H1 (cell line): ENCODE results near the gene ADRA2B. TPM values are rescaled to one million over a fixed set of nuclear protein-coding genes. Genes with fewer than 3 reads are reported as not detected.

ENCODE experiments used
- CTCF ChIA-PET: fragments of 300-600 bp; sonication (Branson Sonifier 250); formaldehyde crosslinking; loops from one replicate; lab custom pipeline; 2021; ENCODE audit not compliant: partially characterized antibody; lab: Charles Lee
- POLR2A ChIA-PET: fragments of 300-600 bp; sonication (Branson Sonifier 250); formaldehyde crosslinking; loops from one replicate; lab custom pipeline; 2021; ENCODE audit warnings: inconsistent platforms; ENCODE audit not compliant: partially characterized antibody; lab: Charles Lee
- DNase-seq, 2 experiments: peaks; one replicate each; pipeline versions ENCODE4 v3.0.0 to v3.0.0-alpha.2; 2010 to 2022; ENCODE audit warnings: low spot score in 2 of 2, low read depth in 1 of 2, mixed read lengths in 1 of 2
- FAIRE-seq: peaks from 2 replicates; lab custom pipeline; 2011; peaks lifted over from hg19 to GRCh38; lab: Jason Lieb, UNC
- H2AFZ ChIP-seq: 2 replicates; pipeline ENCODE4 v1.8.1; 2012; ENCODE audit warnings: low read length, inconsistent platforms
- H2AK5ac ChIP-seq: 2 replicates; pipeline ENCODE4 v1.6.1; 2013; ENCODE audit warnings: low read depth, low read length
- H2BK120ac ChIP-seq: replicated peaks from 2 replicates; pipeline ENCODE3; 2013; ENCODE audit warnings: low read depth, low read length, inconsistent platforms
- H2BK12ac ChIP-seq: 2 replicates; pipeline ENCODE4 v1.6.1; 2013; ENCODE audit warnings: low read depth, low read length
- H2BK15ac ChIP-seq: 2 replicates; pipeline ENCODE4 v1.6.1; 2013; ENCODE audit warnings: low read length
- H2BK20ac ChIP-seq: 2 replicates; pipeline ENCODE4 v1.6.1; 2013; ENCODE audit warnings: low read length
- H2BK5ac ChIP-seq: 2 replicates; pipeline ENCODE4 v1.6.1; 2013; ENCODE audit warnings: low read depth, low read length
- H3K14ac ChIP-seq: 2 replicates; pipeline ENCODE4 v1.6.1; 2013; ENCODE audit warnings: inconsistent platforms; ENCODE audit not compliant: insufficient read length
- H3K18ac ChIP-seq: 2 replicates; pipeline ENCODE4 v1.6.1; 2013; ENCODE audit warnings: low read length; ENCODE audit errors: extremely low read depth
- H3K23ac ChIP-seq: 2 replicates; pipeline ENCODE4 v1.6.1; 2013; ENCODE audit warnings: inconsistent platforms; ENCODE audit not compliant: insufficient read length
- H3K23me2 ChIP-seq: 2 replicates; pipeline ENCODE4 v1.6.1; 2013; ENCODE audit warnings: low read depth, low read length
- H3K27ac ChIP-seq: 2 replicates; pipeline ENCODE4 v1.6.1; 2011; ENCODE audit warnings: low read depth, low read length, inconsistent platforms
- H3K27me3 ChIP-seq, 4 experiments: replicated peaks in 1 of 4; 1 replicate in 1 of 4; 2 replicates in 3 of 4; pipeline versions ENCODE4 v1.6.1 to v1.8.1; 2011 to 2013; ENCODE audit warnings: low read length in 3 of 4, mild to moderate bottlenecking in 3 of 4, inconsistent platforms in 2 of 4, mixed read lengths in 2 of 4, moderate library complexity in 1 of 4; ENCODE audit not compliant: control insufficient read depth in 3 of 4, insufficient read depth in 3 of 4; ENCODE audit errors: extremely low read depth in 1 of 4
- H3K36me3 ChIP-seq, 4 experiments: 2 replicates each; pipeline versions ENCODE4 v1.6.1 to v1.8.1; 2011 to 2013; ENCODE audit warnings: mild to moderate bottlenecking in 4 of 4, low read length in 3 of 4, moderate library complexity in 2 of 4, control low read depth in 1 of 4, inconsistent platforms in 1 of 4; ENCODE audit not compliant: insufficient read depth in 4 of 4, control insufficient read depth in 2 of 4
- H3K4ac ChIP-seq: replicated peaks from 2 replicates; pipeline ENCODE3; 2013; ENCODE audit warnings: low read length, low read depth, mixed read lengths, inconsistent platforms; ENCODE audit not compliant: insufficient read length
- H3K4me1 ChIP-seq, 4 experiments: replicated peaks in 1 of 4; 1 replicate in 1 of 4; 2 replicates in 3 of 4; pipeline versions ENCODE4 v1.6.1 to v1.8.1; 2011 to 2013; ENCODE audit warnings: low read length in 3 of 4, inconsistent platforms in 2 of 4, mixed read lengths in 1 of 4; ENCODE audit not compliant: insufficient read depth in 4 of 4, control insufficient read depth in 3 of 4
- H3K4me2 ChIP-seq, 2 experiments: 2 replicates each; pipeline versions ENCODE4 v1.6.1 to v1.8.1; 2011 to 2013; ENCODE audit warnings: low read depth in 2 of 2, low read length in 2 of 2, control low read depth in 1 of 2, inconsistent platforms in 1 of 2, mild to moderate bottlenecking in 1 of 2; ENCODE audit not compliant: insufficient read depth in 1 of 2
- H3K4me3 ChIP-seq, 4 experiments: fragments of 200-600, 300-600 bp in 1 of 4; sonication (generic), shearing (Covaris generic), sonication (Bioruptor Twin) in 1 of 4; 2 replicates each; pipeline versions ENCODE4 v1.5.1 to v1.8.1; 2011 to 2016; ENCODE audit warnings: low read length in 4 of 4, low read depth in 3 of 4, control low read depth in 2 of 4, inconsistent platforms in 2 of 4, mild to moderate bottlenecking in 2 of 4, mixed read lengths in 1 of 4, moderate library complexity in 1 of 4; ENCODE audit not compliant: insufficient read depth in 2 of 4; ENCODE audit errors: extremely low read depth in 1 of 4
- H3K56ac ChIP-seq: replicated peaks from 2 replicates; pipeline ENCODE3; 2013; ENCODE audit warnings: low read depth, mild to moderate bottlenecking, mixed read lengths, low read length, inconsistent platforms; ENCODE audit not compliant: insufficient read length
- H3K79me1 ChIP-seq: 2 replicates; pipeline ENCODE4 v1.6.1; 2013; ENCODE audit warnings: low read depth, low read length, control low read depth
- H3K79me2 ChIP-seq, 2 experiments: 2 replicates each; pipeline versions ENCODE4 v1.6.1 to v1.8.1; 2012 to 2013; ENCODE audit warnings: low read length in 2 of 2, mild to moderate bottlenecking in 2 of 2, inconsistent platforms in 1 of 2; ENCODE audit not compliant: insufficient read depth in 2 of 2, control insufficient read depth in 1 of 2
- H3K9ac ChIP-seq, 4 experiments: replicated peaks in 1 of 4; 1 replicate in 1 of 4; 2 replicates in 3 of 4; pipeline versions ENCODE4 v1.6.1 to v1.8.1; 2011 to 2013; ENCODE audit warnings: low read depth in 3 of 4, low read length in 3 of 4, control low read depth in 2 of 4, mild to moderate bottlenecking in 2 of 4, moderate library complexity in 2 of 4, inconsistent platforms in 1 of 4; ENCODE audit errors: extremely low read depth in 1 of 4
- H3K9me3 ChIP-seq, 2 experiments: 2 replicates each; pipeline versions ENCODE4 v1.6.1 to v1.8.1; 2012 to 2013; ENCODE audit warnings: mild to moderate bottlenecking in 2 of 2, moderate library complexity in 2 of 2, control low read depth in 1 of 2, inconsistent platforms in 1 of 2, low read depth in 1 of 2, low read length in 1 of 2, mixed read lengths in 1 of 2; ENCODE audit not compliant: insufficient read depth in 2 of 2
- H4K20me1 ChIP-seq, 2 experiments: replicated peaks in 1 of 2; 2 replicates each; pipeline versions ENCODE3 to v1.8.1; 2011 to 2013; ENCODE audit warnings: inconsistent platforms in 2 of 2, low read length in 2 of 2, mild to moderate bottlenecking in 1 of 2; ENCODE audit not compliant: insufficient read depth in 2 of 2, control insufficient read depth in 1 of 2
- H4K5ac ChIP-seq: 2 replicates; pipeline ENCODE4 v1.6.1; 2013; ENCODE audit warnings: low read length, low read depth, mixed read lengths, inconsistent platforms; ENCODE audit not compliant: insufficient read length
- H4K8ac ChIP-seq: 2 replicates; pipeline ENCODE4 v1.8.0; 2013; ENCODE audit warnings: mild to moderate bottlenecking, moderate library complexity, low read length, inconsistent platforms; ENCODE audit not compliant: insufficient read depth; ENCODE audit errors: extremely low read depth
- H4K91ac ChIP-seq: replicated peaks from 2 replicates; pipeline ENCODE3; 2013; ENCODE audit warnings: low read length, mixed read lengths, inconsistent platforms; ENCODE audit not compliant: insufficient read length
- MAFK ChIP-seq: IDR thresholded peaks from 2 replicates; pipeline ENCODE4 v1.6.1; 2012; ENCODE audit warnings: low read depth, mild to moderate bottlenecking, improper control_type of control experiment, low read length
- TEAD4 ChIP-seq: IDR thresholded peaks from 2 replicates; pipeline ENCODE4 v1.6.1; 2012; ENCODE audit warnings: low read depth, low read length, inconsistent platforms, mixed read lengths
- WGBS, 2 experiments: shearing (Covaris generic) in 1 of 2; methylation state at CpG; one replicate each; pipeline versions ENCODE4 v1.1.6 to v1.1.7; 2013 to 2015; ENCODE audit warnings: low lambda C conversion rate in 2 of 2, mixed read lengths in 2 of 2, inconsistent platforms in 1 of 2, low coverage in 1 of 2, missing lambda C conversion rate in 1 of 2; ENCODE audit not compliant: insufficient replicate concordance in 2 of 2, insufficient coverage in 1 of 2, insufficient read length in 1 of 2; ENCODE audit errors: extremely low coverage in 1 of 2, missing lambda C conversion rate in 1 of 2; 5-methylcytosine and 5-hydroxymethylcytosine counted together
- polyA plus RNA-seq, 7 experiments: library from polyadenylated mRNA; depleted of rRNA in 3 of 7; stranded (reverse) in 5 of 7; unstranded in 2 of 7; fragments of >200 nt in 5 of 7; fragments of 200-250 nt in 2 of 7; gene quantifications; 1 replicate in 5 of 7; 2 replicates in 1 of 7; 4 replicates in 1 of 7; pipeline versions ENCODE4 v1.2.1 to v1.2.3, GENCODE V29; 2011 to 2013; ENCODE audit warnings: missing spikeins in 2 of 7, mixed read lengths in 2 of 7
- total RNA-seq: library from RNA; stranded (reverse); fragmentation: NEBNext Ultra II Directional; extraction: Animal tissue kit (Norgen Biotek cat#: 25700); gene quantifications from 2 replicates; pipeline ENCODE4 v1.2.1, GENCODE V29; 2021

Gene ADRA2B
- total and polyA plus RNA-seq, 2 of the 8 experiments (the other 6 are each of a cell fraction or from before 2014, with no cell fraction given), result 5.8 to 6.5 TPM

- Histone ChIP-seq H3K36me3 (no peaks in the 10 kb centered on the region), H3K4me2 (no peak overlapping the region), H3K27me3 (no peaks in the 10 kb centered on the region), H4K8ac (no peak overlapping the region), H3K23me2 (no peaks in the 10 kb centered on the region), H4K20me1 (no peaks in the 10 kb centered on the region), H3K18ac (no peak overlapping the region), H3K4me1 (no peaks in the 10 kb centered on the region), H2BK120ac (no peak overlapping the region), H3K9me3 (no peaks in the 10 kb centered on the region), H3K4ac (no peak overlapping the region), H2BK20ac (no peak overlapping the region), H3K79me1 (no peaks in the 10 kb centered on the region), H2AK5ac (no peak overlapping the region), H3K56ac (no peak overlapping the region), H4K5ac (no peak overlapping the region), H2BK5ac (no peak overlapping the region)
- 85% methylated on average over 2 of the region's 2 CpGs; no CpG with 5 or more reads in 1 of the 2 experiments for WGBS, 2 experiments
- FAIRE-seq, result no peak
- CTCF ChIA-PET, result no interaction called here
- DNase-seq, result no peak
- TF ChIP-seq MAFK (peak; percentile 40; the same call in 1 of the 2 replicates), TEAD4 (no peak)
- TF ChIP-seq, all 59 proteins: peak for 1
- Histone ChIP-seq H2BK12ac (no peak overlapping the region), H2BK15ac (no peak overlapping the region), H3K79me2 (no peaks in the 10 kb centered on the region), H4K91ac (no peak overlapping the region), H3K23ac (no peak overlapping the region), H3K9ac (no peak overlapping the region), H3K27ac (no peak overlapping the region), H3K14ac (no peak overlapping the region), H2AFZ (no peak overlapping the region), H3K4me3 (no peak overlapping the region)
- POLR2A ChIA-PET, result no interaction called here
Measured at GRCh38 chr2:96081042-96081441, 35.3 kb downstream of the ADRA2B start.
